Astrocyte (in vitro differentiated cells and primary cell): ENCODE results near the gene PRCD. TPM values are rescaled to one million over a fixed set of nuclear protein-coding genes. Genes with fewer than 3 reads are reported as not detected.

ENCODE experiments used
- DNase-seq: peaks from one replicate; pipeline ENCODE4 v3.0.0-alpha.2; 2010; ENCODE audit warnings: low read depth
- FAIRE-seq: peaks from 2 replicates; lab custom pipeline; 2011; peaks lifted over from hg19 to GRCh38; lab: Jason Lieb, UNC
- H2AFZ ChIP-seq: 2 replicates; pipeline ENCODE4 v1.6.0; 2012; ENCODE audit warnings: low read depth, low read length, inconsistent platforms
- H3K27ac ChIP-seq: 2 replicates; pipeline ENCODE4 v1.5.1; 2011; ENCODE audit warnings: low read depth, low read length, inconsistent platforms
- H3K27me3 ChIP-seq: 2 replicates; pipeline ENCODE4 v1.6.0; 2011; ENCODE audit warnings: low read length, inconsistent platforms; ENCODE audit not compliant: insufficient read depth
- H3K36me3 ChIP-seq: 2 replicates; pipeline ENCODE4 v1.5.1; 2011; ENCODE audit warnings: low read length, inconsistent platforms; ENCODE audit not compliant: insufficient read depth
- H3K4me1 ChIP-seq: 2 replicates; pipeline ENCODE4 v1.5.1; 2011; ENCODE audit warnings: low read length, inconsistent platforms; ENCODE audit not compliant: insufficient read depth
- H3K4me2 ChIP-seq: 2 replicates; pipeline ENCODE4 v1.6.0; 2012; ENCODE audit warnings: low read length, inconsistent platforms
- H3K4me3 ChIP-seq: 2 replicates; pipeline ENCODE4 v1.5.1; 2011; ENCODE audit warnings: low read depth, mild to moderate bottlenecking, low read length, inconsistent platforms; ENCODE audit not compliant: insufficient read depth
- H3K79me2 ChIP-seq: 2 replicates; pipeline ENCODE4 v1.6.0; 2012; ENCODE audit warnings: mild to moderate bottlenecking, low read length, inconsistent platforms; ENCODE audit not compliant: insufficient read depth
- H3K9ac ChIP-seq: 2 replicates; pipeline ENCODE4 v1.6.0; 2012; ENCODE audit warnings: mild to moderate bottlenecking, low read length, inconsistent platforms
- H3K9me3 ChIP-seq: 2 replicates; pipeline ENCODE4 v1.5.1; 2012; ENCODE audit warnings: low read depth, mild to moderate bottlenecking, low read length, inconsistent platforms; ENCODE audit not compliant: insufficient read depth
- H4K20me1 ChIP-seq: 2 replicates; pipeline ENCODE4 v1.6.0; 2012; ENCODE audit warnings: low read length, inconsistent platforms; ENCODE audit not compliant: insufficient read depth
- H3K27ac Mint-ChIP-seq: one replicate; pipeline ENCODE4 v1.8.0; 2021; ENCODE audit warnings: mild to moderate bottlenecking, mixed read lengths; ENCODE audit not compliant: unreplicated experiment
- H3K27me3 Mint-ChIP-seq: one replicate; pipeline ENCODE4 v1.8.0; 2021; ENCODE audit warnings: low read depth, mixed read lengths; ENCODE audit not compliant: unreplicated experiment
- H3K36me3 Mint-ChIP-seq: one replicate; pipeline ENCODE4 v1.8.0; 2021; ENCODE audit warnings: low read depth, mixed read lengths; ENCODE audit not compliant: unreplicated experiment
- H3K4me1 Mint-ChIP-seq: one replicate; pipeline ENCODE4 v1.8.0; 2021; ENCODE audit warnings: low read depth, mixed read lengths; ENCODE audit not compliant: unreplicated experiment
- H3K4me3 Mint-ChIP-seq: one replicate; pipeline ENCODE4 v1.8.0; 2021; ENCODE audit warnings: mild to moderate bottlenecking, moderate library complexity, mixed read lengths; ENCODE audit not compliant: unreplicated experiment
- H3K9me3 Mint-ChIP-seq: one replicate; pipeline ENCODE4 v1.8.0; 2021; ENCODE audit warnings: mild to moderate bottlenecking, mixed read lengths; ENCODE audit not compliant: unreplicated experiment
- EZH2 ChIP-seq: IDR thresholded peaks from 2 replicates; pipeline ENCODE4 v1.6.1; 2012; ENCODE audit warnings: mild to moderate bottlenecking, low read length, inconsistent platforms; ENCODE audit not compliant: insufficient read depth
- total RNA-seq: library from RNA; stranded (reverse); gene quantifications from 2 replicates; pipeline ENCODE4 v1.2.1, GENCODE V29; 2021
- TF ChIP-seq, protein P1 (sequence below): IDR thresholded peaks from 2 replicates; pipeline ENCODE4 v1.5.1; 2011; ENCODE audit warnings: low read depth, mild to moderate bottlenecking, inconsistent platforms, low read length, moderate library complexity; ENCODE audit not compliant: insufficient read depth

The PRCD gene
- total RNA-seq, 1 donor from 2014 or later: 2.2 TPM

DNA sequence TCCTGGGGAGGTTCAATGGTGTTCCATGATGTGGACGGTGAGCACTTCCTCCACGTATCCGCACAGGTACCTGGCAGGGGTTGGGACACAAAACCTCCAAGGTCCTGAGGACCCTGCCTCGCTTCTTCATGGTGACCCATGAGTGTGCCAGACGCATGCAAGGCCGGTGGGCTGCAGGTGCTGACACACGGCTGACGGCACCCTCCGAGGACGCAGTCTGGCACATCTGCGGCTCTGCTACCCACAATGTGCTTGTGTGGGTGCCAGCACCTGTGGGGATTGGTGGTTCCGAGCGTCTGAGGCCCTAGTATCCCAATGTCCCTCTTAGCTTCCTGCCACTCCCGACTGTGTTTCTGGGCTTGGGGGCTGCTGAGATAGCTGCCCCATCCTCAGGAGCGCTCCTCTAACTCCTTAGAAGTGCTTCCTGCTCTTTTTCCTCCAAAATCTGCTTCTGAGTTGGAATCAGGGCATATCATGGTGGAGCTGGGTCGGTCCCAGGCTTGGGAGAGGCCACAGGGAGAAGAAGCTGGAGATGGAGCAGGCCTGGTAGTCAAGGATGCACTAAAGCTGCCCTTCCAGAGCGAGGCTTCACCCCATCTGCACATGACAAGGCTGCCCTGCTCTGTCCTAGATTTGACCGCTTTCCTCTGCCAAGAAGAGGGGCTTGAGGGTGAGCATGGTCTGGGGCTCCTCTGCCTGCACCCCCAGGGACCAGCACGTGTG, 3.9 kb upstream of the PRCD start:
- no peaks in the 10 kb centered on the region for H3K79me2 ChIP-seq
- H3K9ac ChIP-seq: no peak overlapping the region
- FAIRE-seq: no peak
- H3K9me3 ChIP-seq: no peaks in the 10 kb centered on the region
- peaks cover 13% of the 10 kb centered on the region for H3K27me3 ChIP-seq
- H3K4me1 ChIP-seq: peaks cover 14% of the 10 kb centered on the region
- H3K4me3 ChIP-seq: no peak overlapping the region
- no peak overlapping the region for H3K27ac ChIP-seq
- peaks cover 6% of the 10 kb centered on the region for H4K20me1 ChIP-seq
- H3K27ac Mint-ChIP-seq: no peak overlapping the region
- TF ChIP-seq EZH2: no peak
- TF ChIP-seq, protein P1, sequence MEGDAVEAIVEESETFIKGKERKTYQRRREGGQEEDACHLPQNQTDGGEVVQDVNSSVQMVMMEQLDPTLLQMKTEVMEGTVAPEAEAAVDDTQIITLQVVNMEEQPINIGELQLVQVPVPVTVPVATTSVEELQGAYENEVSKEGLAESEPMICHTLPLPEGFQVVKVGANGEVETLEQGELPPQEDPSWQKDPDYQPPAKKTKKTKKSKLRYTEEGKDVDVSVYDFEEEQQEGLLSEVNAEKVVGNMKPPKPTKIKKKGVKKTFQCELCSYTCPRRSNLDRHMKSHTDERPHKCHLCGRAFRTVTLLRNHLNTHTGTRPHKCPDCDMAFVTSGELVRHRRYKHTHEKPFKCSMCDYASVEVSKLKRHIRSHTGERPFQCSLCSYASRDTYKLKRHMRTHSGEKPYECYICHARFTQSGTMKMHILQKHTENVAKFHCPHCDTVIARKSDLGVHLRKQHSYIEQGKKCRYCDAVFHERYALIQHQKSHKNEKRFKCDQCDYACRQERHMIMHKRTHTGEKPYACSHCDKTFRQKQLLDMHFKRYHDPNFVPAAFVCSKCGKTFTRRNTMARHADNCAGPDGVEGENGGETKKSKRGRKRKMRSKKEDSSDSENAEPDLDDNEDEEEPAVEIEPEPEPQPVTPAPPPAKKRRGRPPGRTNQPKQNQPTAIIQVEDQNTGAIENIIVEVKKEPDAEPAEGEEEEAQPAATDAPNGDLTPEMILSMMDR: no peak
- H3K4me2 ChIP-seq: no peak overlapping the region
- peak overlapping the region; percentile 77 for H3K4me3 Mint-ChIP-seq
- peaks cover 19% of the 10 kb centered on the region for H3K4me1 Mint-ChIP-seq
- no peaks in the 10 kb centered on the region for H3K36me3 ChIP-seq
- peaks cover 7% of the 10 kb centered on the region for H3K27me3 Mint-ChIP-seq
- no peak for DNase-seq
- H3K36me3 Mint-ChIP-seq: peaks cover 3% of the 10 kb centered on the region
- H2AFZ ChIP-seq: no peak overlapping the region
- H3K9me3 Mint-ChIP-seq: no peaks in the 10 kb centered on the region

DNA sequence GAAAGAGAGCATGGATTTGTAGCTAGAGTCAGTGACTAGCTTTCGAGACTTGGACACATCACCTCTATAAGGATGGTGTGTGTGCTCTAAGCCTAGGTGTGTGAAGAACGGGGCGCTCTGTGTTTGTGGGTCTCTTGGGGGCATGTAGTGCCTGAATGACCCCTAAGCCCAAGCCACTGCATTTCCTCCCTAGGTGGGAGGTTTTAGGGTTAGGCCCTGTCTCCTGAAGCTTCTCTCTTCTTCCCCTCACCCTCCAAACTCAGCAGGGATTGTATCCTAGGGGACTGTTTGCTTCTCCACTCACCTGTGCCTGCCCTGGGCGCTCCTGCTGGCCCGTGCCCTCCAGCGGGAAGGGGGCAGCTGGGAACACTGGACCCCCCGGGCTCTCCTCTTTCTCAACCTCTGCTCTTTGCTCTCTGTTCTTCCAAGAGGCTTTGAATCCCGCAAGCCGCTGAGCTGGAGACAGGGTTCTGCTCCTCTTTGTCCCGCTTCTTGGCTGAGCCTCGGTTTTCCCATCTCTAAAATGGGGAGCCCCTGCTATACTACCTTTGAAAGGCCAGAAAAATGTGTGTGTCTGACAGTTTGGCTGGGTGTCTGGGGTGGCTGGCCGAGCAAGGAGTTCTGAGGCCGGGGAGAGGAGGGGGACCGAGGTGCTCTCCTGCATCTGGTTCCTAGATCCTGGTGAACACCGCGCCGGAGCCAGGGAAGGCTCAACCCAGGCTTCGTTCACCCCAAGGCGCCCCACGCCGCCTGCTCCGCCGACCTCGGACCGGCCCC, 3.1 kb upstream of the PRCD start:
- Histone ChIP-seq H3K36me3 (no peaks in the 10 kb centered on the region), H3K9me3 (no peaks in the 10 kb centered on the region), H3K4me3 (no peak overlapping the region), H3K4me2 (peak overlapping the region; percentile 80), H3K27me3 (peaks cover 13% of the 10 kb centered on the region), H4K20me1 (peaks cover 6% of the 10 kb centered on the region), H3K4me1 (peaks cover 17% of the 10 kb centered on the region), H3K9ac (no peak overlapping the region), H3K79me2 (no peaks in the 10 kb centered on the region), H2AFZ (peak overlapping the region; percentile 41), H3K27ac (no peak overlapping the region)
- no peak for TF ChIP-seq EZH2
- TF ChIP-seq, protein P1: no peak
- no peak overlapping the region for H3K27ac Mint-ChIP-seq
- H3K27me3 Mint-ChIP-seq: peaks cover 7% of the 10 kb centered on the region
- no peaks in the 10 kb centered on the region for H3K9me3 Mint-ChIP-seq
- H3K4me1 Mint-ChIP-seq: peaks cover 23% of the 10 kb centered on the region
- DNase-seq: no peak
- H3K4me3 Mint-ChIP-seq: peak overlapping the region; percentile 77
- FAIRE-seq: no peak
- peaks cover 3% of the 10 kb centered on the region for H3K36me3 Mint-ChIP-seq
